SK-N-MC (cell line): ENCODE data around the gene SOCS1.

Source experiments
- EZH2 ChIP-seq: fragments of 200-600 bp; sonication (generic); IDR thresholded peaks from one replicate; pipeline ENCODE4 v1.6.1; 2017; ENCODE audit warnings: antibody characterized with exemption
- POLR2AphosphoS5 ChIP-seq: IDR thresholded peaks from 2 replicates; pipeline ENCODE4 v1.6.1; 2012; ENCODE audit warnings: mild to moderate bottlenecking, low read depth, low read length, borderline replicate concordance

GRCh38 chr16:11296351-11296705 is 40.3 kb upstream of the SOCS1 start:
- TF ChIP-seq EZH2 (no peak), POLR2AphosphoS5 (no peak)
